Panc1 (cell line): Measurements from ENCODE around the gene LHPP. TPM values are rescaled to one million over a fixed set of nuclear protein-coding genes. Genes with fewer than 3 reads are reported as not detected.
"Not testable (repeated sequence)": the region's sequence is repeated elsewhere in the genome, so short reads cannot be mapped to it uniquely, and the experiment has no call there.

Experiments
- ATAC-seq: fragments of 200-7000 bp; cut with Tn5 transposase; 2 replicates; pipeline ENCODE4 v1.9.1; 2020; ENCODE audit warnings: mild to moderate bottlenecking, moderate library complexity
- BruUV-seq: library from RNA; stranded (reverse); fragments of 400-500 nt; replicated peaks from 2 replicates; lab custom pipeline; 2021; lab: Mats Ljungman, UMichigan
- CTCF ChIA-PET: fragments of 300-600 bp; sonication (Branson Sonifier 250); formaldehyde crosslinking; loops from one replicate; lab custom pipeline; 2022; ENCODE audit warnings: antibody characterized with exemption; lab: Charles Lee
- POLR2A ChIA-PET: fragments of 300-600 bp; sonication (Branson Sonifier 250); formaldehyde crosslinking; loops from one replicate; lab custom pipeline; 2022; ENCODE audit warnings: antibody characterized with exemption; lab: Charles Lee
- DNase-seq: peaks from one replicate; pipeline ENCODE4 v3.0.0-alpha.2; 2010; ENCODE audit warnings: low read depth, low spot score
- H3K27ac ChIP-seq: 2 replicates; pipeline ENCODE4 v1.5.1; 2011; ENCODE audit warnings: mild to moderate bottlenecking, low read length, inconsistent platforms
- H3K27me3 ChIP-seq: fragments of 200-500 bp; sonication (Bioruptor generic); 2 replicates; pipeline ENCODE4 v1.6.0; 2014; ENCODE audit warnings: low read length, inconsistent platforms; ENCODE audit not compliant: control insufficient read depth, insufficient read depth
- H3K36me3 ChIP-seq: fragments of 200-500 bp; sonication (Bioruptor generic); 2 replicates; pipeline ENCODE4 v1.5.1; 2014; ENCODE audit warnings: inconsistent platforms, mild to moderate bottlenecking, low read length, moderate library complexity; ENCODE audit not compliant: control insufficient read depth, insufficient read depth
- H3K4me1 ChIP-seq: 2 replicates; pipeline ENCODE4 v1.5.1; 2011; ENCODE audit warnings: inconsistent platforms, mild to moderate bottlenecking, low read length, moderate library complexity; ENCODE audit not compliant: control insufficient read depth, insufficient read depth
- H3K4me3 ChIP-seq, 2 experiments: 2 replicates each; pipeline ENCODE4 v1.5.1; 2011 to 2012; ENCODE audit warnings: low read depth in 2 of 2, low read length in 2 of 2, mild to moderate bottlenecking in 2 of 2, inconsistent platforms in 1 of 2, moderate library complexity in 1 of 2
- H3K9me3 ChIP-seq: fragments of 200-500 bp; sonication (Bioruptor generic); 2 replicates; pipeline ENCODE4 v1.5.1; 2014; ENCODE audit warnings: low read depth, mild to moderate bottlenecking, inconsistent platforms, low read length, moderate library complexity; ENCODE audit not compliant: control insufficient read depth, insufficient read depth
- CTCF ChIP-seq: fragments of 450-650 bp; IDR thresholded peaks from 2 replicates; pipeline ENCODE4 v1.5.1; 2017; ENCODE audit warnings: mild to moderate bottlenecking
- POLR2AphosphoS5 ChIP-seq: IDR thresholded peaks from 2 replicates; pipeline ENCODE4 v1.6.1; 2012; ENCODE audit warnings: mild to moderate bottlenecking, low read depth, low read length, moderate library complexity
- SIN3A ChIP-seq: IDR thresholded peaks from 2 replicates; pipeline ENCODE4 v1.6.1; 2012; ENCODE audit warnings: low read depth, mild to moderate bottlenecking, low read length, moderate library complexity, borderline replicate concordance; ENCODE audit not compliant: insufficient read depth
- TCF7L2 ChIP-seq: IDR thresholded peaks from 2 replicates; pipeline ENCODE4 v1.6.1; 2011; ENCODE audit warnings: mild to moderate bottlenecking, low read depth, low read length, inconsistent platforms
- in situ Hi-C: cut with HindIII; loops from 2 replicates; pipeline ENCODE4 v1.10.0; 2016; ENCODE audit warnings: low sequenced_read_pairs, low pct_unique_long_range_greater_than_20kb
- intact Hi-C: fragments of 100-400 bp; cut with micrococcal nuclease; formaldehyde crosslinking; loops from one replicate; pipeline ENCODE4 v1.10.0; 2022; ENCODE audit not compliant: unreplicated experiment
- total RNA-seq: library from RNA; stranded (reverse); gene quantifications from one replicate; pipeline ENCODE4 v1.2.1, GENCODE V29; 2021; ENCODE audit not compliant: unreplicated experiment
- TF ChIP-seq, protein P1 (sequence below), 2 experiments: IDR thresholded peaks; 2 replicates each; pipeline ENCODE4 v1.6.1; 2011 to 2012; ENCODE audit warnings: low read depth in 2 of 2, control low read depth in 1 of 2, low read length in 1 of 2, mild to moderate bottlenecking in 1 of 2, moderate library complexity in 1 of 2; ENCODE audit not compliant: insufficient read depth in 1 of 2

Gene LHPP
- total RNA-seq, 1 experiment from 2014 or later: 15.0 TPM

DNA sequence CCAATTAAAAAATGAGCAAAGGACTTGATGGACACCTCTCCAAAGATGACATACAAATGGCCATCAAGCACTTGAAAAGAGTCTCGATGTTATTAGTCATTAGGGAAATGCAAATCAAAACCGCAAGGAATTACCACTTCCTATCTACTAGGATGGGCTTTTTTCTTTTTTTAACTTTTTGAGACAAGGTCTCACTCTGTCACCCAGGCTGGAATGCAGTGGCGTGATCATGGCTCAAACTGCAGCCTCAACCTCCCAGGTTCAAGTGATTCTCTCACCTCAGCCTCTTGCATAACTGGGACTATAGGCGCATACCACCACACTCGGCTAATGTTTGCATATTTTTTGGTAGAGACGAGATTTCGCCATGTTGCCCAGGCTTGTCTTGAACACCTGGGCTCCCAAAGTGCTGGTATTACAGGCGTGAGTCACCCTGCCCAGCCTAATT lies 25.4 kb upstream of the LHPP start:
- intact Hi-C loops (no loop called here), in situ Hi-C loops (no loop called here)
- no peak for DNase-seq
- BruUV-seq: no TSS peak
- Histone ChIP-seq H3K4me3 (no peak overlapping the region), H3K27me3 (no peaks in the 10 kb centered on the region), H3K27ac (no peak overlapping the region), H3K36me3 (no peaks in the 10 kb centered on the region), H3K4me1 (no peaks in the 10 kb centered on the region), H3K9me3 (no peaks in the 10 kb centered on the region)
- TF ChIP-seq TCF7L2: no peak
- TF ChIP-seq, protein P1, sequence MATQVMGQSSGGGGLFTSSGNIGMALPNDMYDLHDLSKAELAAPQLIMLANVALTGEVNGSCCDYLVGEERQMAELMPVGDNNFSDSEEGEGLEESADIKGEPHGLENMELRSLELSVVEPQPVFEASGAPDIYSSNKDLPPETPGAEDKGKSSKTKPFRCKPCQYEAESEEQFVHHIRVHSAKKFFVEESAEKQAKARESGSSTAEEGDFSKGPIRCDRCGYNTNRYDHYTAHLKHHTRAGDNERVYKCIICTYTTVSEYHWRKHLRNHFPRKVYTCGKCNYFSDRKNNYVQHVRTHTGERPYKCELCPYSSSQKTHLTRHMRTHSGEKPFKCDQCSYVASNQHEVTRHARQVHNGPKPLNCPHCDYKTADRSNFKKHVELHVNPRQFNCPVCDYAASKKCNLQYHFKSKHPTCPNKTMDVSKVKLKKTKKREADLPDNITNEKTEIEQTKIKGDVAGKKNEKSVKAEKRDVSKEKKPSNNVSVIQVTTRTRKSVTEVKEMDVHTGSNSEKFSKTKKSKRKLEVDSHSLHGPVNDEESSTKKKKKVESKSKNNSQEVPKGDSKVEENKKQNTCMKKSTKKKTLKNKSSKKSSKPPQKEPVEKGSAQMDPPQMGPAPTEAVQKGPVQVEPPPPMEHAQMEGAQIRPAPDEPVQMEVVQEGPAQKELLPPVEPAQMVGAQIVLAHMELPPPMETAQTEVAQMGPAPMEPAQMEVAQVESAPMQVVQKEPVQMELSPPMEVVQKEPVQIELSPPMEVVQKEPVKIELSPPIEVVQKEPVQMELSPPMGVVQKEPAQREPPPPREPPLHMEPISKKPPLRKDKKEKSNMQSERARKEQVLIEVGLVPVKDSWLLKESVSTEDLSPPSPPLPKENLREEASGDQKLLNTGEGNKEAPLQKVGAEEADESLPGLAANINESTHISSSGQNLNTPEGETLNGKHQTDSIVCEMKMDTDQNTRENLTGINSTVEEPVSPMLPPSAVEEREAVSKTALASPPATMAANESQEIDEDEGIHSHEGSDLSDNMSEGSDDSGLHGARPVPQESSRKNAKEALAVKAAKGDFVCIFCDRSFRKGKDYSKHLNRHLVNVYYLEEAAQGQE (IDR thresholded peaks at IDR 0.05; ENCODE audit: insufficient read depth in 1 of 2, low read depth in 2 of 2, low read length in 1 of 2): no peak
- TF ChIP-seq POLR2AphosphoS5: no peak
- TF ChIP-seq CTCF: no peak
- TF ChIP-seq SIN3A: no peak
- ATAC-seq: no peak
- CTCF ChIA-PET: no interaction called here
- POLR2A ChIA-PET: no interaction called here

- H3K27ac ChIP-seq, CTCF ChIA-PET, BruUV-seq, H3K4me1 ChIP-seq, POLR2A ChIA-PET, H3K4me3 ChIP-seq, in situ Hi-C loops, H3K9me3 ChIP-seq, ATAC-seq, DNase-seq, H3K36me3 ChIP-seq, intact Hi-C loops: not testable (repeated sequence)
- peaks cover 24% of the 10 kb centered on the region for H3K27me3 ChIP-seq
These were observed 19.9 kb upstream of the LHPP start for GRCh38 chr10:124441694-124442093.

DNA sequence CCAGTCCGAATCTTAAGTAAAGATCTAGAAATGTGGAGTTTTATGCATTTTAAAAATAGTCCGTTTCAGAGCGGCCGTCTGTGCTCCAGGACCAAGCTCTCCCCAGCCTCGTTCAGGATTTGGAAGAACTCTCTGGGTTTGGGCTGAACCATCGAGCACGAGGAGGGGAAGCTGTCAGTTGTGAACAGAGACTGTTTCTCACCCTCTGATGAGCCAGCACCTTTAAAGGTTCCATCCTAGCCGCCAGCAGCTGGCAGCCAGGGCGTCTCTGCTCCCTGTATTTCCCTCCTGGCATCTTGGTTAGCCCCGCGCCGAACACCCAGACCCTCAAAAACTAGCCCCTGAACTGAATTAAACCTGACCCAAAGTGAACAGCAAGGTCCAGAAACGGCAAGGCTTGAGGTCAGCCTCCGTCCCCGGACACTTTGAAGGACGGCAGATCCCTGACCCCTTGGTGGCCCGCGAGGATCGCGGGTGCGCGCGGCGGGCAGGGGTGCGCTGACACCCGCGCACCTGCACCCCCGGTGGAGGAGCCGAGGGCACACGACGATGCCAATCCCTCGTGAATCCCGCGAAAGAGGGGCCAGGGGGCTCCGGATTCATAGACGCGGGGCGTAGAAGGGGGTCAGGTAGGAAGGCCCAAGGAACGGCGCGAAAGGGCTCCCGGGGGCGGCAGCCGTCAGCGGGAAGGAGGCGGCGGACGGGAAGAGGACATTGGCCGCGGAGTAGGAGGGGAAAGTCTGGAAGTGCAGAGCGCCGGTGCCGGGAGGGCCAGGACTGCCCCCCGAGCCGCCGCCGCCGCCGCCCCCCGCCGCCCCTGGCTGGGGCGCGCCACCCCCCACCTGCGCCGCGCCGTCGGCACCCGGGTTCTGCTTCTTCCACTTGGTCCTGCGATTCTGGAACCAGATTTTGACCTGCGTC lies 14.5 kb upstream of the LHPP start:
- in situ Hi-C loops: no loop called here
- no TSS peak for BruUV-seq
- H3K27me3 ChIP-seq: peaks cover 58% of the 10 kb centered on the region
- H3K27ac ChIP-seq: no peak overlapping the region
- peak overlapping the region in 1 of 2 experiments; percentile 8; a peak in 2 of 4 replicates for H3K4me3 ChIP-seq
- peaks cover 2% of the 10 kb centered on the region; the same call in 1 of the 2 replicates for H3K36me3 ChIP-seq
- no peaks in the 10 kb centered on the region for H3K9me3 ChIP-seq
- ATAC-seq (no peak), DNase-seq (no peak)
- CTCF ChIA-PET: no interaction called here
- H3K4me1 ChIP-seq: peaks cover 15% of the 10 kb centered on the region
- POLR2A ChIA-PET: interaction anchor here (0.7 kb wide), 1 partner anchor 300 kb away, joined by 14 read pairs; no protein-coding TSS in a partner anchor
- intact Hi-C loops: no loop called here
- TF ChIP-seq SIN3A: no peak
- no peak for TF ChIP-seq POLR2AphosphoS5
- TF ChIP-seq, protein P1 (IDR thresholded peaks at IDR 0.05; ENCODE audit: insufficient read depth in 1 of 2, low read depth in 2 of 2, low read length in 1 of 2): no peak
- no peak for TF ChIP-seq CTCF
- TF ChIP-seq TCF7L2: no peak
